Suprapubic skin (tissue), 4 donors: ENCODE data around the gene MEMO1. TPM values are rescaled to one million over a fixed set of nuclear protein-coding genes. Genes with fewer than 3 reads are reported as not detected.
"Not testable (repeated sequence)": the region's sequence is repeated elsewhere in the genome, so short reads cannot be mapped to it uniquely, and the experiment has no call there.

ENCODE experiments used
- DNase-seq, 2 donors: peaks; one replicate each; pipeline ENCODE4 v3.0.0-alpha.2; 2019; ENCODE audit warnings: low spot score in 2 of 2
- H3K27ac ChIP-seq: fragments of 200-600 bp; sonication (generic); one replicate; pipeline ENCODE4 v1.5.1; 2019
- H3K27me3 ChIP-seq: fragments of 200-600 bp; sonication (generic); one replicate; pipeline ENCODE4 v1.5.1; 2019
- H3K36me3 ChIP-seq: fragments of 200-600 bp; sonication (generic); one replicate; pipeline ENCODE4 v1.5.1; 2019
- H3K4me1 ChIP-seq: fragments of 200-600 bp; sonication (generic); one replicate; pipeline ENCODE4 v1.5.1; 2019
- H3K4me3 ChIP-seq: fragments of 200-600 bp; sonication (generic); one replicate; pipeline ENCODE4 v1.5.1; 2019; ENCODE audit warnings: mild to moderate bottlenecking
- H3K9me3 ChIP-seq: fragments of 200-600 bp; sonication (generic); one replicate; pipeline ENCODE4 v1.5.1; 2019
- EP300 ChIP-seq: sonication (generic); formaldehyde crosslinking; IDR thresholded peaks from one replicate; pipeline ENCODE4 v1.6.1; 2017; ENCODE audit warnings: antibody characterized with exemption
- POLR2A ChIP-seq, 2 donors: fragments of 450-650 bp; IDR thresholded peaks; one replicate each; pipeline ENCODE4 v1.6.1; 2017; ENCODE audit warnings: antibody characterized with exemption in 2 of 2, mild to moderate bottlenecking in 2 of 2, moderate library complexity in 2 of 2
- POLR2AphosphoS5 ChIP-seq, 3 donors: sonication (generic); formaldehyde crosslinking; IDR thresholded peaks; one replicate each; pipeline ENCODE4 v1.6.1; 2017; ENCODE audit warnings: antibody characterized with exemption in 3 of 3
- WGBS: methylation state at CpG from one replicate; pipeline ENCODE4 v1.1.5; 2018; 5-methylcytosine and 5-hydroxymethylcytosine counted together
- total RNA-seq, 4 donors: library from RNA; depleted of rRNA; stranded (reverse); fragments of >200 nt; gene quantifications; one replicate each; pipeline ENCODE4 v1.1.0, GENCODE V29; 2016
- TF ChIP-seq, protein P1 (sequence below), 2 donors: fragments of 200-600 bp in 1 of 2; fragments of 450-650 bp in 1 of 2; sonication (generic) in 1 of 2; IDR thresholded peaks; one replicate each; pipeline ENCODE4 v1.5.1; 2016 to 2019; ENCODE audit warnings: antibody characterized with exemption in 2 of 2, mild to moderate bottlenecking in 1 of 2, moderate library complexity in 1 of 2

Gene MEMO1
- total RNA-seq, 4 donors from 2014 or later, result 31.3 to 36.1 (median 33.2) TPM

DNA sequence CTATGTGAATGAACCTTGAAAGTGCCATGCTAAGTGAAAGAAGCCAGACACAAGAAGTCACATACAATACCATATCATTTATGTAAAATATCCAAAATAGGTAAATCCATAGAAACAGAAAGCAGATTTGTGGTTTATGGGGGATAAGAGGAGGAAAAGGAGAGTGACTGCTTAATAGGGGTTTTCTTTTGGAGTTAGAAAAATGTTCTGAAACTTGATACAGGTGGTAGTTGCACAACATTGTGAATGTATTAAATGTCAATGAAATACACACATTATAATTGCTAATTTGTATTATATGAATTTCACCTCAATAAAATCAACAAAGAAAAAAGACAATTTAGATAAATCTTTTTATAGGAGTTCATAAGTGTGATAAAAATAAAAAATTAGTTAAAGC, 37.1 kb downstream of the MEMO1 start:
- no peaks in the 10 kb centered on the region for H3K4me1 ChIP-seq
- no peaks in the 10 kb centered on the region for H3K9me3 ChIP-seq
- H3K36me3 ChIP-seq, result no peaks in the 10 kb centered on the region
- no peak for DNase-seq
- TF ChIP-seq EP300, result no peak
- TF ChIP-seq, protein P1, sequence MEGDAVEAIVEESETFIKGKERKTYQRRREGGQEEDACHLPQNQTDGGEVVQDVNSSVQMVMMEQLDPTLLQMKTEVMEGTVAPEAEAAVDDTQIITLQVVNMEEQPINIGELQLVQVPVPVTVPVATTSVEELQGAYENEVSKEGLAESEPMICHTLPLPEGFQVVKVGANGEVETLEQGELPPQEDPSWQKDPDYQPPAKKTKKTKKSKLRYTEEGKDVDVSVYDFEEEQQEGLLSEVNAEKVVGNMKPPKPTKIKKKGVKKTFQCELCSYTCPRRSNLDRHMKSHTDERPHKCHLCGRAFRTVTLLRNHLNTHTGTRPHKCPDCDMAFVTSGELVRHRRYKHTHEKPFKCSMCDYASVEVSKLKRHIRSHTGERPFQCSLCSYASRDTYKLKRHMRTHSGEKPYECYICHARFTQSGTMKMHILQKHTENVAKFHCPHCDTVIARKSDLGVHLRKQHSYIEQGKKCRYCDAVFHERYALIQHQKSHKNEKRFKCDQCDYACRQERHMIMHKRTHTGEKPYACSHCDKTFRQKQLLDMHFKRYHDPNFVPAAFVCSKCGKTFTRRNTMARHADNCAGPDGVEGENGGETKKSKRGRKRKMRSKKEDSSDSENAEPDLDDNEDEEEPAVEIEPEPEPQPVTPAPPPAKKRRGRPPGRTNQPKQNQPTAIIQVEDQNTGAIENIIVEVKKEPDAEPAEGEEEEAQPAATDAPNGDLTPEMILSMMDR (IDR thresholded peaks at IDR 0.05), result no peak
- TF ChIP-seq POLR2A (IDR thresholded peaks at IDR 0.05), result no peak
- TF ChIP-seq POLR2AphosphoS5 (IDR thresholded peaks at IDR 0.05), result no peak
- H3K4me3 ChIP-seq, result no peak overlapping the region
- H3K27me3 ChIP-seq, result no peaks in the 10 kb centered on the region
- no peak overlapping the region for H3K27ac ChIP-seq

DNA sequence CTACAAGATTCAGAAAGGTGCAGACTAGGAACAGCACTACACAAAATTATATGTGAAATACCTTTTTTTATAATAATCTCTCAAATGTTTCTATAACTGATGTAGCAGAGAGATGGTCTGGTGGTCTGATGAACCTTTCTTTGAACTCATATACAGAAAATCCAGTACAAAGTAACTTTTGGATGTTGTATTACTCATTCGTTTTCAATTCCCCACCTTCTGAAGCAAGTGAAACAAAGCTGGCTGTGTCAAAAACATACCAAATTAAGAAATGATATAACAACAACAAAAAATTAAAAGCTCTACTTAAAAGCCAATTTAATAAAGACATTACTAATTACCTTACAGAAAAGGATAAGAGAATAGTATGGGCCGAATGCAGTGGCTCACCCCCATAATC, 38.7 kb downstream of the MEMO1 start:
- TF ChIP-seq POLR2AphosphoS5 (IDR thresholded peaks at IDR 0.05) (no peak), EP300 (no peak), POLR2A (IDR thresholded peaks at IDR 0.05) (no peak)
- TF ChIP-seq, protein P1 (IDR thresholded peaks at IDR 0.05), result no peak
- 95% methylated on average over 2 of the region's 2 CpGs for WGBS
- Histone ChIP-seq H3K27ac (no peak overlapping the region), H3K9me3 (no peaks in the 10 kb centered on the region), H3K4me1 (no peaks in the 10 kb centered on the region), H3K4me3 (no peak overlapping the region), H3K36me3 (no peaks in the 10 kb centered on the region), H3K27me3 (no peaks in the 10 kb centered on the region)
- no peak for DNase-seq

DNA sequence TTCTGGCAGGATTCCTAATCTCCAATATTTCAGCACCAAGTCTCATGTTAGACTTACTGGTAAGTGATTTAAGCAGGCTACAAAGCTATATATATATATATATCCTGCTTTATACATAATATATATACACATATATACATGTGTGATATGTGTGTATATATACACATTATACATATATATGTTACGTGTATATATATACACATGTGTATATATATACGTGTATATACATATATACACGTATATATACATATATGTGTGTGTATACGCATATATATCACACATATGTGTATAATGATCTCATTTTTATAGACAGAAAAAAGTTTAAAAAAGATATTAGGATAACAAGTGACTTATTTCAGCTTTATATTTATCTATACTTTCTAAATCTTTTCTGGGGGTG, 41.6 kb downstream of the MEMO1 start:
- Histone ChIP-seq H3K27ac (no peak overlapping the region), H3K4me3 (no peak overlapping the region), H3K36me3 (no peaks in the 10 kb centered on the region), H3K9me3 (no peaks in the 10 kb centered on the region), H3K27me3 (no peaks in the 10 kb centered on the region), H3K4me1 (no peaks in the 10 kb centered on the region)
- WGBS, result 95% methylated on average over 4 of the region's 4 CpGs
- TF ChIP-seq POLR2A (IDR thresholded peaks at IDR 0.05) (no peak), POLR2AphosphoS5 (IDR thresholded peaks at IDR 0.05) (no peak), EP300 (no peak)
- TF ChIP-seq, protein P1 (IDR thresholded peaks at IDR 0.05), result no peak
- no peak for DNase-seq

DNA sequence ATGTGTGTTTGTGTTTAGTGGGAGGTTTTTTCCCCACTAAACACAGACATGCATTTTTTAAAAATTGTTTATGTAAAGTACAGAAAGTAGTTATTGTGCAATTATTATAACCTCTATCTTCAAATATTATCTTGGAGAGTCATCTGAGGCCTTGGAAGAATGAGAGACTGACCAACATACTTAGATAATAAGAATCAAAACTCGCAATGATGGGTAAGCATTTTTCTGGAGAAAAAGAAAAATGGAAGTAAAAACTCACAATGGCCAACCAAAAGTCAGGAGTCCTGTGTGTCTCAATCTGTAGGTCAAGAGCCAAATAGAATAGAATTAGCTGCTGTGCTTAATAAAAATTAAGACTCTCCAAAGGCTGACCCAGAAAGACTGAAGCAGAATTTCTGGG, 43.0 kb downstream of the MEMO1 start:
- Histone ChIP-seq H3K36me3 (no peaks in the 10 kb centered on the region), H3K27ac (no peak overlapping the region), H3K27me3 (no peaks in the 10 kb centered on the region), H3K9me3 (no peaks in the 10 kb centered on the region), H3K4me1 (no peaks in the 10 kb centered on the region), H3K4me3 (no peak overlapping the region)
- no peak for DNase-seq
- 88% methylated on average over 1 of the region's 1 CpG for WGBS
- TF ChIP-seq EP300 (no peak), POLR2AphosphoS5 (IDR thresholded peaks at IDR 0.05) (no peak), POLR2A (IDR thresholded peaks at IDR 0.05) (no peak)
- TF ChIP-seq, protein P1 (IDR thresholded peaks at IDR 0.05), result no peak

DNA sequence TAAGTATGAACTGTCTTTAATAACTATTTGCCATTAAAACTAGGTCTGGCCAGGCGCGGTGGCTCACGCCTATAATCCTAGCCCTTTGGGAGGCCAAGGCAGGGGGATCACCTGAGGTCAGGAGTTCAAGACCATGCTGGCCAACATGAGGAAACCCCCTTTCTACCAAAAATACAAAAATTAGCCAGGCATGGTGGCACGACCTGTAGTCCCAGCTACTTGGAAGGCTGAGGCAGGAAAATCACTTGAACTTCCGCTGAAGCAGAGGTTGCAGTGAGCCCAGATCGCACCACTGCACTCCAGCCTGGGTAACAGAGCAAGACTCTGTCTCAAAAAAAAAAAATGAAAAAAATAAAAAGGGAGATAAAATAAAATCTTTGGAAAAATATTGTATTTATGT, 44.4 kb downstream of the MEMO1 start:
- H3K27ac ChIP-seq, H3K4me3 ChIP-seq, H3K27me3 ChIP-seq, DNase-seq, H3K4me1 ChIP-seq, H3K9me3 ChIP-seq, H3K36me3 ChIP-seq: not testable (repeated sequence)
- WGBS, result 97% methylated on average over 6 of the region's 6 CpGs

DNA sequence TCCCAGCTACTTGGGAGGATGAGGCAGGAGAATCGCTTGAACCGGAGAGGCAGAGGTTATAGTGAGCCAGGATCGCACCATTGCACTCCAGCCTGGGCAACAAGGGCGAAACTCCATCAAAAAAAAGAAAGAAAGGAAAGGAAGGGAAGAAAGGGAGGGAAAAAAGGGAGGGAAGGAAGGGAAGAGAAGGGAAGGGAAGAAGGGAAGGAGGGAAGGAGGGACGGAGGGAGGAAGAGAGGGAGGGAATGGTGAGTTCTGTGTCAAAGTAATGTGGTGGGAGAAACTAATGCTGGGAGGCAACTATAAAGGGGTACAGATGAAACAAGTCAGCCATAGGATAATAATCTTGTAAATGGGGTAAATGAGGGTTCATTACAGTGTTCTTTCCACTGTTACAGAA, 45.7 kb downstream of the MEMO1 start:
- Histone ChIP-seq H3K36me3 (no peaks in the 10 kb centered on the region), H3K4me3 (no peak overlapping the region), H3K4me1 (no peaks in the 10 kb centered on the region), H3K27me3 (no peaks in the 10 kb centered on the region), H3K9me3 (no peaks in the 10 kb centered on the region), H3K27ac (no peak overlapping the region)
- TF ChIP-seq POLR2AphosphoS5 (IDR thresholded peaks at IDR 0.05) (no peak), EP300 (no peak), POLR2A (IDR thresholded peaks at IDR 0.05) (no peak)
- TF ChIP-seq, protein P1 (IDR thresholded peaks at IDR 0.05), result no peak
- WGBS, result 94% methylated on average over 5 of the region's 5 CpGs
- no peak for DNase-seq
